Astrocyte (in vitro differentiated cells and primary cell): ENCODE measurements around the gene ZNF799.

Experiments used
- EZH2 ChIP-seq: IDR thresholded peaks from 2 replicates; pipeline ENCODE4 v1.6.1; 2012; ENCODE audit warnings: mild to moderate bottlenecking, low read length, inconsistent platforms; ENCODE audit not compliant: insufficient read depth
- TF ChIP-seq, protein P1 (sequence below): IDR thresholded peaks from 2 replicates; pipeline ENCODE4 v1.5.1; 2011; ENCODE audit warnings: low read depth, mild to moderate bottlenecking, inconsistent platforms, low read length, moderate library complexity; ENCODE audit not compliant: insufficient read depth

GRCh38 chr19:12345197-12345596 lies 55.9 kb downstream of the ZNF799 start:
- TF ChIP-seq, protein P1, sequence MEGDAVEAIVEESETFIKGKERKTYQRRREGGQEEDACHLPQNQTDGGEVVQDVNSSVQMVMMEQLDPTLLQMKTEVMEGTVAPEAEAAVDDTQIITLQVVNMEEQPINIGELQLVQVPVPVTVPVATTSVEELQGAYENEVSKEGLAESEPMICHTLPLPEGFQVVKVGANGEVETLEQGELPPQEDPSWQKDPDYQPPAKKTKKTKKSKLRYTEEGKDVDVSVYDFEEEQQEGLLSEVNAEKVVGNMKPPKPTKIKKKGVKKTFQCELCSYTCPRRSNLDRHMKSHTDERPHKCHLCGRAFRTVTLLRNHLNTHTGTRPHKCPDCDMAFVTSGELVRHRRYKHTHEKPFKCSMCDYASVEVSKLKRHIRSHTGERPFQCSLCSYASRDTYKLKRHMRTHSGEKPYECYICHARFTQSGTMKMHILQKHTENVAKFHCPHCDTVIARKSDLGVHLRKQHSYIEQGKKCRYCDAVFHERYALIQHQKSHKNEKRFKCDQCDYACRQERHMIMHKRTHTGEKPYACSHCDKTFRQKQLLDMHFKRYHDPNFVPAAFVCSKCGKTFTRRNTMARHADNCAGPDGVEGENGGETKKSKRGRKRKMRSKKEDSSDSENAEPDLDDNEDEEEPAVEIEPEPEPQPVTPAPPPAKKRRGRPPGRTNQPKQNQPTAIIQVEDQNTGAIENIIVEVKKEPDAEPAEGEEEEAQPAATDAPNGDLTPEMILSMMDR, result no peak
- TF ChIP-seq EZH2, result no peak
